ENCODE results near the gene MON2. TPM values are rescaled to one million over a fixed set of nuclear protein-coding genes. Genes with fewer than 3 reads are reported as not detected.

Gene MON2
- total RNA-seq, 1 donor from 2014 or later: 21.3 TPM

DNA sequence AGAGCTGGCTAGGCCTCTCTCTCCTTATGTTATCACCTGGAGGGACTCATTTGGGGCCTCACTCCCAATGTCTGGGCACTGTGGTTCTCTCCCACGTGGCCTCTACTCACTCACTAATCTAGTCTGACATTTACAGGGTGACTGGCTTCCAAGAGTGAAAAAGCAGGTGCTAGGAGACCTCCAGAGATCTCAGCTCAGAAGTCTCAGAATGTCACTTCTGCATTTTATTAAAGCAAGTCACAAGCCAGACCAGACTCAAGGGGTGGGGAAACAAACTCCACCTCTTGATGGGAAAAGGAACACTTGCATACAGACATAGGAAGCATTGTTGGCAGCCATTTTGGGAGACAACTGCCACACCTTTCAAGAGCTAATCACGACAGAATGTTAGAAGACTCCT lies 175.9 kb downstream of the MON2 start:
- no peaks in the 10 kb centered on the region for H3K36me3 ChIP-seq (ENCODE audit: control insufficient read depth, insufficient read depth, low read length)
- TF ChIP-seq, protein P1, sequence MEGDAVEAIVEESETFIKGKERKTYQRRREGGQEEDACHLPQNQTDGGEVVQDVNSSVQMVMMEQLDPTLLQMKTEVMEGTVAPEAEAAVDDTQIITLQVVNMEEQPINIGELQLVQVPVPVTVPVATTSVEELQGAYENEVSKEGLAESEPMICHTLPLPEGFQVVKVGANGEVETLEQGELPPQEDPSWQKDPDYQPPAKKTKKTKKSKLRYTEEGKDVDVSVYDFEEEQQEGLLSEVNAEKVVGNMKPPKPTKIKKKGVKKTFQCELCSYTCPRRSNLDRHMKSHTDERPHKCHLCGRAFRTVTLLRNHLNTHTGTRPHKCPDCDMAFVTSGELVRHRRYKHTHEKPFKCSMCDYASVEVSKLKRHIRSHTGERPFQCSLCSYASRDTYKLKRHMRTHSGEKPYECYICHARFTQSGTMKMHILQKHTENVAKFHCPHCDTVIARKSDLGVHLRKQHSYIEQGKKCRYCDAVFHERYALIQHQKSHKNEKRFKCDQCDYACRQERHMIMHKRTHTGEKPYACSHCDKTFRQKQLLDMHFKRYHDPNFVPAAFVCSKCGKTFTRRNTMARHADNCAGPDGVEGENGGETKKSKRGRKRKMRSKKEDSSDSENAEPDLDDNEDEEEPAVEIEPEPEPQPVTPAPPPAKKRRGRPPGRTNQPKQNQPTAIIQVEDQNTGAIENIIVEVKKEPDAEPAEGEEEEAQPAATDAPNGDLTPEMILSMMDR (IDR thresholded peaks at IDR 0.05; ENCODE audit: insufficient read depth, low read length, severe bottlenecking): no peak
- H3K27me3 ChIP-seq (ENCODE audit: control insufficient read depth, insufficient read depth, low read length): no peaks in the 10 kb centered on the region
- DNase-seq (ENCODE audit: low read depth) (no peak), FAIRE-seq (no peak)
- H3K4me3 ChIP-seq (ENCODE audit: low read depth, low read length): no peak overlapping the region

DNA sequence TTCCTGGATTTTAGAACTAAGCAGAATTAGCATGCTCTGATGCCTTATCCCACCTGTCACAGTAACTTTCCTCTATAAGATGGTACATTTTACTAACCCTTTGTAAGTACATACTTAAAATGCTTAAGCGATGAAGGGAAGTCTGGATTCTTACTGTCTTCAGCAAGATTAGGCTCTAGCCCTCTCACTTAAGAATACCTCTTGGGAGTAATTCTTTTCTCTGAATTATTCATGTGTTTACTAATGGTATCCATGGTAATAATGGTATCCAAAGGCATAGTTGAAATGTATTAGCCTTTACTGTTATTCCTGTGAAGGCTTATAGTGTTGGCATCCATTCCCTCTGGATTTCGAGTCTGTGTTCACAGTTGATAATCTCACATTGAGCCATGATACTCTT lies 176.9 kb downstream of the MON2 start:
- Histone ChIP-seq H3K36me3 (ENCODE audit: control insufficient read depth, insufficient read depth, low read length) (no peaks in the 10 kb centered on the region), H3K27me3 (ENCODE audit: control insufficient read depth, insufficient read depth, low read length) (no peaks in the 10 kb centered on the region), H3K4me3 (ENCODE audit: low read depth, low read length) (no peak overlapping the region)
- DNase-seq (ENCODE audit: low read depth): no peak
- FAIRE-seq: no peak
- TF ChIP-seq, protein P1 (IDR thresholded peaks at IDR 0.05; ENCODE audit: insufficient read depth, low read length, severe bottlenecking): no peak

DNA sequence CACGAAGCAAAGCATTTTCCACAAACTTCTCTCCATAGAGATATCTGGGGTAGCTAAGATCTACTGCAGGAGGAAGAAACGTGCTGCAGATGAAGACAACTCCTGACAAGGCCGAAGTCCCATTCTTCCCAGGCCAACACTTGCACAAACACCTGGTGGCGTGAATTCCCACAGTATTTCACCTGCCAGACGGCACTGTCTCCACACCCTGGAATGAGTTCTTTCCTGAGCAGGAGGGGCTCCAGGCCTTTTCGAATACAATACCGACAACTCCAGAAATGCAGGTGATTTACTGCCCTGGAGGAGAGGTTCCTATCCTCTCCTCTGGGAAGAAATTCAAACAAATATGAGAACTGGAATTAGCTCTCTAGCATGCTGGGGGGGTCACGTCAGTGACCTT lies 179.9 kb downstream of the MON2 start:
- no peaks in the 10 kb centered on the region for H3K27me3 ChIP-seq (ENCODE audit: control insufficient read depth, insufficient read depth, low read length)
- FAIRE-seq: no peak

GRCh38 chr12:62647586-62647985 lies 181.0 kb downstream of the MON2 start:
- FAIRE-seq: no peak
- TF ChIP-seq, protein P1 (IDR thresholded peaks at IDR 0.05; ENCODE audit: insufficient read depth, low read length, severe bottlenecking): no peak
- no peak for DNase-seq (ENCODE audit: low read depth)
- Histone ChIP-seq H3K27me3 (ENCODE audit: control insufficient read depth, insufficient read depth, low read length) (no peaks in the 10 kb centered on the region), H3K4me3 (ENCODE audit: low read depth, low read length) (no peak overlapping the region), H3K36me3 (ENCODE audit: control insufficient read depth, insufficient read depth, low read length) (no peaks in the 10 kb centered on the region)

More for the DNA sequence above, 179.9 kb downstream of the MON2 start:
- Histone ChIP-seq H3K36me3 (ENCODE audit: control insufficient read depth, insufficient read depth, low read length) (no peaks in the 10 kb centered on the region), H3K4me3 (ENCODE audit: low read depth, low read length) (no peak overlapping the region)
- TF ChIP-seq, protein P1 (IDR thresholded peaks at IDR 0.05; ENCODE audit: insufficient read depth, low read length, severe bottlenecking): no peak
- no peak for DNase-seq (ENCODE audit: low read depth)

GRCh38 chr12:62649412-62650138 lies 182.9 kb downstream of the MON2 start:
- FAIRE-seq (no peak), DNase-seq (ENCODE audit: low read depth) (no peak)
- H3K4me3 ChIP-seq (ENCODE audit: low read depth, low read length): no peak overlapping the region
- TF ChIP-seq, protein P1 (IDR thresholded peaks at IDR 0.05; ENCODE audit: insufficient read depth, low read length, severe bottlenecking): no peak
- no peaks in the 10 kb centered on the region for H3K27me3 ChIP-seq (ENCODE audit: control insufficient read depth, insufficient read depth, low read length)
- no peaks in the 10 kb centered on the region for H3K36me3 ChIP-seq (ENCODE audit: control insufficient read depth, insufficient read depth, low read length)

Other genes starting within 250 kb of the MON2 start
- gene USP15, start 206.4 kb upstream of the MON2 start, total RNA-seq: 56.3 and 89.7 TPM in 2 replicates